ENCODE results near the gene GSTM1. TPM values are rescaled to one million over a fixed set of nuclear protein-coding genes. Genes with fewer than 3 reads are reported as not detected.

GSTM1 gene
- total and polyA plus RNA-seq, 4 donors, result 1.5 to 28.5 (median 1.8) TPM; not detected in 1

- Histone ChIP-seq H3K27me3 (ENCODE audit: control insufficient read depth, insufficient read depth, low read length) (no peaks in the 10 kb centered on the region), H3K27ac (ENCODE audit: low read depth, low read length) (no peak overlapping the region), H3K36me3 (ENCODE audit: control insufficient read depth, insufficient read depth, low read length) (peaks cover 8% of the 10 kb centered on the region), H3K4me1 (ENCODE audit: control insufficient read depth, insufficient read depth, low read length) (no peaks in the 10 kb centered on the region), H3K9me3 (ENCODE audit: control insufficient read depth, insufficient read depth, low read length) (no peaks in the 10 kb centered on the region), H3K4me3 (ENCODE audit: low read depth, low read length) (no peak overlapping the region)
- 71% methylated on average over 1 of the region's 3 CpGs for WGBS (ENCODE audit: insufficient coverage)
- peak in 1 of 6 donors; percentile 17 for DNase-seq (ENCODE audit: low read depth in 4 of 6, low spot score in 6 of 6)
Measured at GRCh38 chr1:109732390-109732881, 44.8 kb downstream of the GSTM1 start.

GRCh38 chr1:109733236-109733870, 45.7 kb downstream of the GSTM1 start:
- H3K4me3 ChIP-seq (ENCODE audit: low read depth, low read length), result no peak overlapping the region
- H3K27me3 ChIP-seq (ENCODE audit: control insufficient read depth, insufficient read depth, low read length), result no peaks in the 10 kb centered on the region
- H3K27ac ChIP-seq (ENCODE audit: low read depth, low read length), result no peak overlapping the region
- no peaks in the 10 kb centered on the region for H3K4me1 ChIP-seq (ENCODE audit: control insufficient read depth, insufficient read depth, low read length)
- no peak for DNase-seq (ENCODE audit: low read depth in 4 of 6, low spot score in 6 of 6)
- H3K9me3 ChIP-seq (ENCODE audit: control insufficient read depth, insufficient read depth, low read length), result no peaks in the 10 kb centered on the region
- peaks cover 17% of the 10 kb centered on the region for H3K36me3 ChIP-seq (ENCODE audit: control insufficient read depth, insufficient read depth, low read length)
- 85% methylated on average over 2 of the region's 4 CpGs for WGBS (ENCODE audit: insufficient coverage)

GRCh38 chr1:109739738-109740614, 52.4 kb downstream of the GSTM1 start:
- H3K27ac ChIP-seq (ENCODE audit: low read depth, low read length), result peak overlapping the region; percentile 80
- H3K27me3 ChIP-seq (ENCODE audit: control insufficient read depth, insufficient read depth, low read length), result no peaks in the 10 kb centered on the region
- H3K4me3 ChIP-seq (ENCODE audit: low read depth, low read length), result peak overlapping the region; percentile 85
- 0% methylated on average over 85 of the region's 86 CpGs for WGBS (ENCODE audit: insufficient coverage)
- H3K9me3 ChIP-seq (ENCODE audit: control insufficient read depth, insufficient read depth, low read length), result no peaks in the 10 kb centered on the region
- DNase-seq (ENCODE audit: low read depth in 4 of 6, low spot score in 6 of 6), result peak; percentile 62 to 97 (median 79)
- H3K36me3 ChIP-seq (ENCODE audit: control insufficient read depth, insufficient read depth, low read length), result peaks cover 17% of the 10 kb centered on the region
- H3K4me1 ChIP-seq (ENCODE audit: control insufficient read depth, insufficient read depth, low read length), result peaks cover 14% of the 10 kb centered on the region

- peak within 1 kb of the TSS; percentile 85 for H3K4me3 ChIP-seq (ENCODE audit: low read depth, low read length)
- no peaks in the 10 kb centered on the region for H3K27me3 ChIP-seq (ENCODE audit: control insufficient read depth, insufficient read depth, low read length)
- H3K27ac ChIP-seq (ENCODE audit: low read depth, low read length), result peak within 1 kb of the TSS; percentile 80
- H3K9me3 ChIP-seq (ENCODE audit: control insufficient read depth, insufficient read depth, low read length), result no peaks in the 10 kb centered on the region
- H3K36me3 ChIP-seq (ENCODE audit: control insufficient read depth, insufficient read depth, low read length), result peaks cover 17% of the 10 kb centered on the region
- WGBS (ENCODE audit: insufficient coverage), result 4% methylated on average over 9 of the region's 10 CpGs
- H3K4me1 ChIP-seq (ENCODE audit: control insufficient read depth, insufficient read depth, low read length), result peaks cover 14% of the 10 kb centered on the region
- DNase-seq (ENCODE audit: low read depth in 4 of 6, low spot score in 6 of 6), result peak in 2 of 6 donors; percentile 29 to 62
Measured at GRCh38 chr1:109740615-109741373, 53.2 kb downstream of the GSTM1 start, which contains the start of gene GSTM3. Gene GSTM3 (minus strand): TSS chr1:109741038. CDS start chr1:109740287, 751 bp downstream.

Other genes with a start within 250 kb of the GSTM1 start
- gene SYPL2, start 221.3 kb upstream of the GSTM1 start, total RNA-seq, result under 1 TPM; 0.10 to 0.72 TPM
- gene SYPL2, start 221.3 kb upstream of the GSTM1 start, polyA plus RNA-seq (ENCODE audit: insufficient read length in 2 of 2), result 1 to 10 TPM in 1 of 2 donors, under 1 TPM in 1; 0.79 to 1.1 TPM
- 1 to 10 TPM; 1.6 to 7.1 TPM for gene ATXN7L2, start 203.9 kb upstream of the GSTM1 start, total RNA-seq
- gene ATXN7L2, start 203.9 kb upstream of the GSTM1 start, polyA plus RNA-seq (ENCODE audit: insufficient read length in 2 of 2), result 10 to 100 TPM; 15.8 to 17.1 TPM
- gene CYB561D1, start 193.7 kb upstream of the GSTM1 start, total RNA-seq, result 1 to 10 TPM; 4.7 to 6.1 TPM
- gene CYB561D1, start 193.7 kb upstream of the GSTM1 start, polyA plus RNA-seq (ENCODE audit: insufficient read length in 2 of 2), result 1 to 10 TPM; 7.4 to 8.5 TPM
- gene AMIGO1, start 178.1 kb upstream of the GSTM1 start, total RNA-seq, result 10 to 100 TPM; 12.6 to 18.9 TPM
- 10 to 100 TPM; 17.7 to 18.0 TPM for gene AMIGO1, start 178.1 kb upstream of the GSTM1 start, polyA plus RNA-seq (ENCODE audit: insufficient read length in 2 of 2)
- gene GPR61, start 147.9 kb upstream of the GSTM1 start, total RNA-seq, result 10 to 100 TPM in 1 of 2 donors, 1 to 10 TPM in 1; 2.9 to 10.3 TPM
- 10 to 100 TPM in 1 of 2 donors, 1 to 10 TPM in 1; 8.0 to 11.9 TPM for gene GPR61, start 147.9 kb upstream of the GSTM1 start, polyA plus RNA-seq (ENCODE audit: insufficient read length in 2 of 2)
- gene GNAI3, start 139.2 kb upstream of the GSTM1 start, total RNA-seq, result 10 to 100 TPM; 10.3 to 13.0 TPM
- 1 to 10 TPM; 8.4 to 9.8 TPM for gene GNAI3, start 139.2 kb upstream of the GSTM1 start, polyA plus RNA-seq (ENCODE audit: insufficient read length in 2 of 2)
- under 1 TPM in 1 of 2 donors, not detected in 1; 0.33 TPM for gene GNAT2, start 68.2 kb upstream of the GSTM1 start, total RNA-seq
- not detected for gene GNAT2, start 68.2 kb upstream of the GSTM1 start, polyA plus RNA-seq (ENCODE audit: insufficient read length in 2 of 2)
- 10 to 100 TPM; 54.3 to 56.4 TPM for gene AMPD2, start 68.0 kb upstream of the GSTM1 start, total RNA-seq
- 100 to 1,000 TPM; 100 to 113 TPM for gene AMPD2, start 68.0 kb upstream of the GSTM1 start, polyA plus RNA-seq (ENCODE audit: insufficient read length in 2 of 2)
- 10 to 100 TPM; 24.5 to 24.7 TPM for gene GSTM4, start 31.7 kb upstream of the GSTM1 start, total RNA-seq
- gene GSTM4, start 31.7 kb upstream of the GSTM1 start, polyA plus RNA-seq (ENCODE audit: insufficient read length in 2 of 2), result 10 to 100 TPM; 45.0 to 48.6 TPM
- 10 to 100 TPM; 50.6 to 86.2 TPM for gene GSTM2, start 19.8 kb upstream of the GSTM1 start, total RNA-seq
- 100 to 1,000 TPM; 184 to 212 TPM for gene GSTM2, start 19.8 kb upstream of the GSTM1 start, polyA plus RNA-seq (ENCODE audit: insufficient read length in 2 of 2)
- 10 to 100 TPM in 1 of 2 donors, 1 to 10 TPM in 1; 6.6 to 39.9 TPM for gene GSTM5, start 24.4 kb downstream of the GSTM1 start, total RNA-seq
- 10 to 100 TPM; 21.0 to 37.0 TPM for gene GSTM5, start 24.4 kb downstream of the GSTM1 start, polyA plus RNA-seq (ENCODE audit: insufficient read length in 2 of 2)
- 100 to 1,000 TPM; 130 to 154 TPM for gene GSTM3, start 53.2 kb downstream of the GSTM1 start, total RNA-seq
- 100 to 1,000 TPM; 102 to 124 TPM for gene GSTM3, start 53.2 kb downstream of the GSTM1 start, polyA plus RNA-seq (ENCODE audit: insufficient read length in 2 of 2)
- not detected for gene EPS8L3, start 76.1 kb downstream of the GSTM1 start, total RNA-seq
- gene EPS8L3, start 76.1 kb downstream of the GSTM1 start, polyA plus RNA-seq (ENCODE audit: insufficient read length in 2 of 2), result under 1 TPM in 1 of 2 donors, not detected in 1; 0.17 TPM
- 10 to 100 TPM; 13.1 to 22.9 TPM for gene CSF1, start 223.0 kb downstream of the GSTM1 start, total RNA-seq
- 10 to 100 TPM; 15.8 to 18.8 TPM for gene CSF1, start 223.0 kb downstream of the GSTM1 start, polyA plus RNA-seq (ENCODE audit: insufficient read length in 2 of 2)